Left lobe of liver (tissue), 2 donors: ENCODE results near the gene FAM216B. TPM values are rescaled to one million over a fixed set of nuclear protein-coding genes. Genes with fewer than 3 reads are reported as not detected.

ENCODE experiments used
- ATAC-seq: fragments of 200-7000 bp; cut with Tn5 transposase; one replicate; pipeline ENCODE4 v1.9.1; 2020; ENCODE audit warnings: mild to moderate bottlenecking, moderate library complexity
- DNase-seq: peaks from one replicate; pipeline ENCODE4 v3.0.0-alpha.2; 2020; ENCODE audit warnings: low spot score
- total RNA-seq: library from RNA; stranded (reverse); gene quantifications from one replicate; pipeline ENCODE4 v1.2.1, GENCODE V29; 2021
- donor health status: DM: no; HTN: no; CAD: no; lungs with moderate emphysema.
- donor health status: DM: no; HTN: yes; CAD: no.

FAM216B gene
- total RNA-seq, 1 donor from 2014 or later: not detected

DNA sequence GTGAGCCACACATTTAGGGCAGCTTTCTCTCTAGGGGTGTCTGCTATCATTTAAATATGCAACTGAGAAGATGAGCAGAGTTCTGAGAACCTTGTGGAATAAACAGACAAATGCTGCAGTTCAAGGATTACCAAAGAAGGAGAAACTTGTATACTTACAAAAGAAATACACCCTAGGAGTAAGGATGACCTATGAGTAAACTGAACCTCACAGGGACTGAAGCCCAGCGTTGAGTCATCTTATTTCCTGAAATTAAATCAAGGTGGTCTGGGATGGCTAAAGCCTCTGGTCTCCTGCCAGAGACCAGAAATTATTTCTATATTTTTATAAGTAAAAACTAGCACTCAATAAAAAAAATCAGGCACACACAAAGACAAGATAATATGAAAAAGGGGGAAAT is 40.1 kb downstream of the FAM216B start:
- ATAC-seq: no peak

DNA sequence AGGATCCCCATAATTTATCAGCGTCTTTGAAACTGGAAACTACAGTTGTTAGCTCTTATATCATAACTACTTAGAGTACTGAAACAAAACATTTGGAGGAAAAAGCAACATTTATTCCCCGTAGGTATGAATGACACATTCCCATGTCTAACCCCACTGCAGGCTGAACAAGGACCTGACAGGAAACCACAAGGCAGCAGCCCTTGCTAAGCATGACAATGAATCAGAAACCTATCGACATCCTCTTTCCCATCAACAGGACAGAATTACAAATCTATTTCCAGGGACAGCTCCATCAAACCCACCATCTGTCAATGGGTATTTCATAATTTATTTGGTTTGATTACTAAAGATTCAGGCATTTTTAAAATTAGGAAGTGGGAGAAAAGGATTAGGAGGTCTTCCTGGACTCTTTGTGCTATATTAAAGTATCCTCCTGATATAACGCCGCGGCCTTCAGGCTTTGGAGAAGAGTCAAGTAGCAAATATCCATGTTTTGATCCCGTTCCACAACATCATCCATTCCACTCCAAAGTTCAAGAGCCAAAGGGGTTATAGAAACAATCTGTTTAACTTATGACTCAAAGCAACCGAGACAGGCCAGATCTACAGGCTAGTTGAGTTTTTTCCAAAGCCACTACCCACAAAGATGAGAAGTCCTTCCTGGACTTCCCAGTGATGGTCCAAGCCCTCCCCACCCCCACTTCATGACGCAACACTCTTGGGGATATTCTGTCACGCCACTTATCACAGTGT is 51.1 kb downstream of the FAM216B start:
- DNase-seq (no peak), ATAC-seq (peak; percentile 58)

More for the DNA sequence above, 40.1 kb downstream of the FAM216B start:
- DNase-seq: no peak

DNA sequence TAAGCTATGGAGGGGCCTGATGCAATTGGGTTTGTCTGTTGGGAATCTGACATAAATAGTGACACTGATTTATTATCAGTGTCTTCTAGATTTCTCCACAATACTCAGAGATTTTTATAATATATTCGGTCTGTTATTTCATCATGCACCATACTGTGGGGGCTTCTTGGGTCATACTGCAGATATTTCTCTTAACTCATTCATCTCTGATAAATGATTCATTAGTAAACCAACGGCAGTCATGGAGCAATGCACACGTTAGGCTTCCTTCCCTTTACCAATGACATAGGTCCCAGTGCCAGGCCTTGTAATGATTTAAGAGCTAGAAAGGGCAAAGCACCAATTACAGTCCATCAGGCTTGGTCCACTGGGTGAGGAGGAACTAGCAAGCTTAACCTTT is 53.6 kb downstream of the FAM216B start:
- DNase-seq (no peak), ATAC-seq (no peak)

DNA sequence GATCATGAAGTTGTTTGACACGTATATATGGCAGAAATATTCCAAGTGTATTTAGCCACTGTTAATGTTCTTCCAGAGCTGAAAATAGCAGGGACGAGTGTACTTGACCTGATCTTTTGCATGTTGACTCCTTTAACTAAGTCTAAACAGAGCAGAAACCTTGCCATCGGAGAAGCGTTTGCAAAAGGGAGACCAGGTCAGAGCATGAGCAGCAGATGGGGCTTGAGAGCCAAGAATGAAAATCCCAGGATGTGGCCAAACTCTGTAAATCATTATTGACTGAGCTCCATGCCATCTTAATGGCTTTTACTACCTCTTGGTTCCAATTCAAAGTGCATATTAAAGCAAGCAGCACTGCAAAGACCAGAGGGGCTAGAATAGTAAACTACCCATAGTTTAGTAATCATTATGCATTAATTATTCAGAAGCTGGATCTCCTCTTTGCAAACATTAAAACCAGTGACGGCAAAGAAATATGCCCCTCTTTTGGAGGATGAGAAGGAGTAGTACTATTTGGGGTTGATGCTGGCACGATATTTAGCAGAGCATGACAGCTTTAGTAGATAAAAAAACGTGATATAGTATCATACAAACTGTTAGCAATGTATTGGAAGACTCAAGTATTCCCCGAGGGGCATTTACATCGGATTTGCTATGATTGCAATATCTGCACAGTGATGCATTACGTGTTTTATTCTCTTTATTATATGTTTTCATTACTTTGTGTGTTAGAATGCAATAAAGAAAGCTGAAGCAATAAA is 55.7 kb downstream of the FAM216B start:
- ATAC-seq: peak; percentile 96

More for the DNA sequence above, 55.7 kb downstream of the FAM216B start:
- DNase-seq: no peak

Other genes with a start within 250 kb of the FAM216B start
- 0.38 TPM for gene TNFSF11, start 207.4 kb upstream of the FAM216B start, total RNA-seq
- gene EPSTI1, start 210.7 kb downstream of the FAM216B start, total RNA-seq: 2.1 TPM
- gene DNAJC15, start 242.0 kb downstream of the FAM216B start, total RNA-seq: 9.2 TPM